Cardiac muscle cell (in vitro differentiated cells and primary cell): ENCODE data around the gene MKX. TPM values are rescaled to one million over a fixed set of nuclear protein-coding genes. Genes with fewer than 3 reads are reported as not detected.

Experiments
- DNase-seq, 2 donors: peaks; one replicate each; pipeline versions ENCODE4 v3.0.0 to v3.0.0-alpha.2; 2010 to 2017; ENCODE audit warnings: low read depth in 1 of 2, low spot score in 1 of 2
- H3K27ac ChIP-seq: fragments of 200-600 bp; sonication (generic); 2 replicates; pipeline ENCODE4 v1.5.1; 2016
- H3K27me3 ChIP-seq: fragments of 200-600 bp; sonication (generic); 2 replicates; pipeline ENCODE4 v1.6.0; 2016; ENCODE audit warnings: control low read depth
- H3K36me3 ChIP-seq: fragments of 200-600 bp; sonication (generic); 2 replicates; pipeline ENCODE4 v1.5.1; 2016; ENCODE audit warnings: control low read depth
- H3K4me1 ChIP-seq: fragments of 200-600 bp; sonication (generic); 2 replicates; pipeline ENCODE4 v1.8.1; 2017; ENCODE audit warnings: low read depth, mild to moderate bottlenecking, mixed run types
- H3K4me3 ChIP-seq: fragments of 200-600 bp; sonication (generic); 2 replicates; pipeline ENCODE4 v1.5.1; 2016; ENCODE audit warnings: mild to moderate bottlenecking
- H3K9me3 ChIP-seq: fragments of 200-600 bp; sonication (generic); 2 replicates; pipeline ENCODE4 v1.5.1; 2017; ENCODE audit warnings: low read depth, mild to moderate bottlenecking, control low read depth
- polyA plus RNA-seq: library from polyadenylated mRNA; unstranded; fragments of >200 nt; fragmentation: Nextera tagmentation; extraction: Ambion mirVana; gene quantifications from 2 replicates; pipeline ENCODE4 v1.2.1, GENCODE V29; 2016
- total RNA-seq: library from RNA; depleted of rRNA; stranded (reverse); fragments of >200 nt; gene quantifications from 2 replicates; pipeline ENCODE4 v1.2.3, GENCODE V29; 2016
- TF ChIP-seq, protein P1 (sequence below): IDR thresholded peaks from 2 replicates; pipeline ENCODE4 v1.5.1; 2012; ENCODE audit warnings: low read depth, mild to moderate bottlenecking, low read length

MKX gene
- total and polyA plus RNA-seq, 2 experiments from 2014 or later: 0.39 TPM; not detected in 1

DNA sequence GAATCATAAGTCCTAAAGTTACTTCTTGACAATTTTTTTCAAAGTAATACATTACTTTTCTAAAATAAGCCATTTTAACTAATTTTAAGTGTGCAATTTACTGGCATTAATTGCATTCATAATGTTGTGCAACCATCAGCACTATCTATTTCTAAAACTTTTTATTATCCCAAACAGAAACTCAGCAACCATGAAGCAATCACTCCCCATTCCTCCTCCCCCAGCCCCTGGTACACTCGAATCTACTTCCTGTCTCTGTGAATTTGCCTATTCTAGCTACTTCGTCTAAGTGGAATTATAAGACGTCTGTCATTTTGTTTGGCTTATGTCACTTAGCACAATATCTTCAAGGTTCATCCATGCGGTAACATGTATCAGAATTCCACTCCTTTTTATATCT, 84.9 kb downstream of the MKX start:
- Histone ChIP-seq H3K27ac (no peak overlapping the region), H3K4me1 (no peaks in the 10 kb centered on the region), H3K27me3 (no peaks in the 10 kb centered on the region), H3K4me3 (no peak overlapping the region), H3K9me3 (no peaks in the 10 kb centered on the region), H3K36me3 (no peaks in the 10 kb centered on the region)
- TF ChIP-seq, protein P1, sequence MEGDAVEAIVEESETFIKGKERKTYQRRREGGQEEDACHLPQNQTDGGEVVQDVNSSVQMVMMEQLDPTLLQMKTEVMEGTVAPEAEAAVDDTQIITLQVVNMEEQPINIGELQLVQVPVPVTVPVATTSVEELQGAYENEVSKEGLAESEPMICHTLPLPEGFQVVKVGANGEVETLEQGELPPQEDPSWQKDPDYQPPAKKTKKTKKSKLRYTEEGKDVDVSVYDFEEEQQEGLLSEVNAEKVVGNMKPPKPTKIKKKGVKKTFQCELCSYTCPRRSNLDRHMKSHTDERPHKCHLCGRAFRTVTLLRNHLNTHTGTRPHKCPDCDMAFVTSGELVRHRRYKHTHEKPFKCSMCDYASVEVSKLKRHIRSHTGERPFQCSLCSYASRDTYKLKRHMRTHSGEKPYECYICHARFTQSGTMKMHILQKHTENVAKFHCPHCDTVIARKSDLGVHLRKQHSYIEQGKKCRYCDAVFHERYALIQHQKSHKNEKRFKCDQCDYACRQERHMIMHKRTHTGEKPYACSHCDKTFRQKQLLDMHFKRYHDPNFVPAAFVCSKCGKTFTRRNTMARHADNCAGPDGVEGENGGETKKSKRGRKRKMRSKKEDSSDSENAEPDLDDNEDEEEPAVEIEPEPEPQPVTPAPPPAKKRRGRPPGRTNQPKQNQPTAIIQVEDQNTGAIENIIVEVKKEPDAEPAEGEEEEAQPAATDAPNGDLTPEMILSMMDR: no peak
- DNase-seq: peak in 1 of 2 donors; percentile 34

GRCh38 chr10:27660268-27660667, 85.4 kb downstream of the MKX start:
- Histone ChIP-seq H3K27ac (no peak overlapping the region), H3K36me3 (no peaks in the 10 kb centered on the region), H3K9me3 (no peaks in the 10 kb centered on the region), H3K27me3 (no peaks in the 10 kb centered on the region), H3K4me3 (no peak overlapping the region), H3K4me1 (no peaks in the 10 kb centered on the region)
- TF ChIP-seq, protein P1: no peak
- no peak for DNase-seq

- Histone ChIP-seq H3K27me3 (no peaks in the 10 kb centered on the region), H3K4me3 (no peak overlapping the region), H3K36me3 (no peaks in the 10 kb centered on the region), H3K9me3 (no peaks in the 10 kb centered on the region), H3K4me1 (no peaks in the 10 kb centered on the region), H3K27ac (no peak overlapping the region)
- DNase-seq: no peak
- TF ChIP-seq, protein P1: no peak
Observed at GRCh38 chr10:27659786-27660185, 85.8 kb downstream of the MKX start.

DNA sequence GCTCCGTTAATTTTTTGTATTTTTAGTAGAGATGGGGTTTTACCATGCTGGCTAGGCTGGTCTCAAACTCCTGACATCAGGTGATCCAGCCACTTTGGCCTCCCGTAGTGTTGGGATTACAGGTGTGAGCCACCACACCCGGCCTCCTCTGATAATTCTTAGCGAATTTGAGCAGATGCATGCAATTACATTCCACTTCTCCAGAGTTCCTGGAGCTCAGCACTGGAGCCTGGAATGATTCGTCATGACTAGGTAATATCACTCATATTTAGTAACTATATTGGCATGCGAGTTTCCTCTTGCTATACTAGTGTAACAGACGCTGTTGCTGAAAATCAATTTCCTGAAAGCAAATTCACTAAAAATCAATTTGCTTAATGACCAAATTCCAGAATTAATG, 86.8 kb downstream of the MKX start:
- Histone ChIP-seq H3K27me3 (no peaks in the 10 kb centered on the region), H3K27ac (no peak overlapping the region), H3K9me3 (no peaks in the 10 kb centered on the region), H3K36me3 (no peaks in the 10 kb centered on the region), H3K4me1 (no peaks in the 10 kb centered on the region), H3K4me3 (no peak overlapping the region)
- TF ChIP-seq, protein P1: no peak
- DNase-seq: no peak

DNA sequence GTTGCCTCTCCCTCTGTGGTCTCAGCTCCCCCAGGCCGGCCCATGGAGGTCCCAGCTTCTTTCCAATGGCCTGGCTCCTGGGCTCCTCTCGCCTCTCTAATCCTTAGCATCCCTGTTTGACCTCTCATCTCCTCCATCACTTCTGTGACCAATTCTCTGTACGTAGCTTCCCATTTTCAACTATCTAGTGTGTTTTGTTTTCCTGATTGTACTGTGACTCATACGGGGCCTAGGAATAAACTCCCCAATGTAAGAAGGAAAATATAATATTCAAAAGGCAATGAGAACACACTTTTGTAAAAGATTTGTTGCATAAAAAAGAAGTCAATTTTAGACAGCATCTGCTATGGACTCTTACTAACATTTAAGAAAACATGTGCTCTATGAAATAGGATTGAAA, 90.3 kb downstream of the MKX start:
- no peaks in the 10 kb centered on the region for H3K36me3 ChIP-seq
- no peaks in the 10 kb centered on the region for H3K27me3 ChIP-seq
- no peaks in the 10 kb centered on the region for H3K4me1 ChIP-seq
- no peak overlapping the region for H3K27ac ChIP-seq
- no peaks in the 10 kb centered on the region for H3K9me3 ChIP-seq
- DNase-seq: no peak
- no peak overlapping the region for H3K4me3 ChIP-seq
- TF ChIP-seq, protein P1: no peak

GRCh38 chr10:27654284-27654683, 91.3 kb downstream of the MKX start:
- H3K27ac ChIP-seq: no peak overlapping the region
- no peaks in the 10 kb centered on the region for H3K4me1 ChIP-seq
- TF ChIP-seq, protein P1: no peak
- H3K9me3 ChIP-seq: no peaks in the 10 kb centered on the region
- DNase-seq: no peak
- H3K27me3 ChIP-seq: no peaks in the 10 kb centered on the region
- H3K4me3 ChIP-seq: no peak overlapping the region
- H3K36me3 ChIP-seq: no peaks in the 10 kb centered on the region
